ENCODE measurements around the gene PHKG1.
"Not testable (repeated sequence)": the region's sequence is repeated elsewhere in the genome, so short reads cannot be mapped to it uniquely, and the experiment has no call there.

PHKG1 gene

DNA sequence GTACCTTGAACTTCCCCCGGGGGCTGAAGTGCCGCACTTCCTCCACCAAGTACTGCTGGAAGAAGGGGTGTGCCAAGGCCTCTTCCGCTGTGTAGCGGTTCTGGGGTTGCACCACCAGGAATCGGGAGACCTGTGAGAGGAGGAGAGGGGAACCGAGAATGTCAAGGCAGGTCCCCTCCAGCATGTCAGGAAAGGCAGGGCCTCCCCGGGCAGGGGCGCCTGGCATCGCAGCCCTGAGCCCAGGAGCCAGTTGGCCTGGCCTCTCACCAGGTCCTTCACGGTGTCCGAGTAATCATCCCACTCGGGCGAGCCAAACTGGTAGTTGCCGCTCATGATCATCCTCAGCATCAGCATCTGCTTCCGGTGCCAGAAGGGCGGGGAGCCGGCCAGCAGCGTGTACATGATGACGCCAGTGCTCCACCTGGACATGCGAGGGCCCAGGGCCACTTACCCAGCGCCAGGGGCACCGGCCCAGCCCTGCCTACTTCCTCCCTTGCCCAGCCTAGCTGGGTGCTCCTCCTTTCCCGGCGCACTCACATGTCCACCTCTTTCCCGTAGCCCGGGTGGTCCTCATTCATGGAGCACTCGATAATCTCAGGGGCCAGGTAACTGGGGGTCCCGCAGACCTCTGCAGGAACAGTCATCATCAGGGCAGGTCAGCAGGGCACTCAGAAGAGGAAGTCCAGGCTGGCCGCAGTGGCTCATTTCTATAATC is 11.0 kb downstream of the PHKG1 start:
- DNase-seq = no peak

DNA sequence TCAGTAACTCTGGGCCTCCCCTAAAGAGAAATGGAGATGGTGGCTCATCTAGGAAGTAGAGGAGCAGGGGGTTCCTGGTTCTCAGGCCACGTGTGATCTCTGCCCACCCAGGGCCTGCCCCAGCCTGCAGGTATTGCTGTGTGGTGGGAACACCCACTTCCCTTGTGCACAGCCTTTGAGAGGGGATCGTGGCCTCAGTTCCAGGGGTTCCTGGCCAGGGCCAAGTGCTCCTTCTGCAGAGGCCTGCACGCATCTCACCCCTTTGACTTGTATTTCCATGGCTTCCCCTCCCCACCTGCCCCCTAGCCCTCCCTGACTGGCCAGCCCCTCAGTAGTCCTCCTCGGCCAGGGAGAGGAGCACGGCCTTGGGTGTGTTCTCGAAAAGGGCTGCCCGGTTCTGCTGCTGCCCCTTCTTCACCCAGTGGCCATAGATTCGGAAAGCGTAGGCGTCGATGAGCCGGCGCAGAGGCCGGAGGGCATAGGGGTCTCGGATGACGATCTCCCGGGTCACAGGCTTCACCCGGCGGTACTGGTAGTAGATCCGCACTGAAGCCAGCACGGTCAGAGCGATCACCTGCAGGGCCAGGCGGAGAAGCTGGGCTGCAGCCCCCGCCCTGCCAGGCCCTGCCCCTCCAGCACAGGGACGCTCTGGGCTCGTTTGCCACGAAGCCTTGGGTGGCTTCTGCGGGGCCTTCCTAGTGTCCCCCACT is 11.9 kb downstream of the PHKG1 start:
- DNase-seq = not testable (repeated sequence)

DNA sequence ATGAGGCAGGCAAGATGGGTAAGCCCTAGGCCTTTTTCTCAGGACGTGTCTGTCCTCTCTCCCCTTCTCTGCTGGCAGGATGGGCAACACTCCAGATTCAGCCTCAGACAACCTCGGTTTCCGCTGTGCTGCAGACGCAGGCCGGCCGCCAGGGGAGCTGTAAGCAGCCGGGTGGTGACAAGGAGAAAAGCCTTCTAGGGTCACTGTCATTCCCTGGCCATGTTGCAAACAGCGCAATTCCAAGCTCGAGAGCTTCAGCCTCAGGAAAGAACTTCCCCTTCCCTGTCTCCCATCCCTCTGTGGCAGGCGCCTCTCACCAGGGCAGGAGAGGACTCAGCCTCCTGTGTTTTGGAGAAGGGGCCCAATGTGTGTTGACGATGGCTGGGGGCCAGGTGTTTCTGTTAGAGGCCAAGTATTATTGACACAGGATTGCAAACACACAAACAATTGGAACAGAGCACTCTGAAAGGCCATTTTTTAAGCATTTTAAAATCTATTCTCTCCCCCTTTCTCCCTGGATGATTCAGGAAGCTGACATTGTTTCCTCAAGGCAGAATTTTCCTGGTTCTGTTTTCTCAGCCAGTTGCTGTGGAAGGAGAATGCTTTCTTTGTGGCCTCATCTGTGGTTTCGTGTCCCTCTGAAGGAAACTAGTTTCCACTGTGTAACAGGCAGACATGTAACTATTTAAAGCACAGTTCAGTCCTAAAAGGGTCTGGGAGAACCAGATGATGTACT is 13.1 kb downstream of the PHKG1 start:
- DNase-seq = peak; percentile 58

DNA sequence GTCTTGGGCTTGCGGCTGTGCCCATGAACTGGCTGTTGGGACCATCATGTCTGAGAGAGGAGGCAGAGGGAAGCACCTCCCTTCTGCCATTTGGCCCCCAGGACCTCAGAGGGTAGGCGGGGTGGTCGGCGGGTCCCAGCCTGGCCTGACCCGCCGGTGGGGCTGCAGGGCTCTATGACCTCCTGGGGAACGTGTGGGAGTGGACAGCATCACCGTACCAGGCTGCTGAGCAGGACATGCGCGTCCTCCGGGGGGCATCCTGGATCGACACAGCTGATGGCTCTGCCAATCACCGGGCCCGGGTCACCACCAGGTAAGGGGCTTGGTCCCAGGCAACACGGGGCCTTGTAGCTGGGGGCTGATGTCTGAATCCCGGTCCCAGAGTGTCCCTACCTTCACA is 14.6 kb downstream of the PHKG1 start:
- no peak for DNase-seq

DNA sequence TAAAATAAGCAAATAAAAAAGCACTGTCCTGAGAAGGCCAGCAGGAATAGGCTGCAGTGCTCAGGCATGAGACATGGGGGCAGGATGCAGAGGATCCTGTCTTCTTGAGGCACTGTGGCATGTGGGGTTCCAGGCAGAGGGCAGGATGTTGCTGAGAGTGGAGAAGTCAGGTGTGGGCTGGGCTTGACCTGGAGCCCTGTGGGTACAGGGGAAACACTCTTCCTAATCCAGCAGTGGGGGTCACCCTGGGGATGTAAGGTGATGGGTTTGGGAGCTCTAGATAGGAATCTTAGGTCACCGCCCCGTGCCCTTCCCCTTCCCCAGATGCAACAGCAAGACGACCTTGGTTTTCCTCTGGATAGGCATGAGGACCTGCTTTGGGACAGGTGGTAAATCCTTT is 15.1 kb downstream of the PHKG1 start:
- no peak for DNase-seq

DNA sequence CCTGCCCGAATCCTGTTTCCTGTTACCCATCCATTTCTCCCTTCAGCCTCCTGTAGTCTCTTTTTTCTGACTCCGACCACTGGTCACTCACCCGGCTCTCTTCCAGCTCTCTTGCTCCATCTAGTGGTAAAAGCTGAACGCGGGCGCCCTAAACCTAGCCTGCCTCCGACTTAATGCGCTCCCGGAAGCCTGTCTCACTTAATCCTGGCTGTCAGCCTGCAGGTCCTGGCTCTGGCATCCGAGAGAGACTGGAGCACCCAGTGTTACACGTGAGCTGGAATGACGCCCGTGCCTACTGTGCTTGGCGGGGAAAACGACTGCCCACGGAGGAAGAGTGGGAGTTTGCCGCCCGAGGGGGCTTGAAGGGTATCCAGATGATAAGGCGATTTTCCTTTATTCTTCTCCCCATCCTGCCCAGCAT is 18.4 kb downstream of the PHKG1 start:
- peak; percentile 44 for DNase-seq

DNA sequence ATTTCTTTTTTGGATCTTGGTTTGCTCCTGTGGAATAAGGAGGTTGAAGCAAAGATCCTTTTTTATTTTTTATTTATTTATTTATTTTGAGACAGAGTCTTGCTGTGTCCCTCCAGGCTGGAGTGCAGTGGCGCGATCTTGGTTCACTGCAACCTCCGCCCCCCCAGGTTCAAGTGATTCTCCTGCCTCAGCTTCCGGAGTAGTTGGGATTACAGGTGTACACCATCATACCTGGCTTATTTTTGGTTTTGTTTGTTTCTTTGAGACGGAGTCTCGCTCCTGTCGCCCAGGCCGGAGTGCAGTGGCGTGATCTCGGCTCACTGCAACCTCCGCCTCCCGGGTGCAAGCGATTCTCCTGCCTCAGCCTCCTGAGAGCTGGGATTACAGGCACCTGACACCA is 26.4 kb downstream of the PHKG1 start:
- DNase-seq = not testable (repeated sequence)

DNA sequence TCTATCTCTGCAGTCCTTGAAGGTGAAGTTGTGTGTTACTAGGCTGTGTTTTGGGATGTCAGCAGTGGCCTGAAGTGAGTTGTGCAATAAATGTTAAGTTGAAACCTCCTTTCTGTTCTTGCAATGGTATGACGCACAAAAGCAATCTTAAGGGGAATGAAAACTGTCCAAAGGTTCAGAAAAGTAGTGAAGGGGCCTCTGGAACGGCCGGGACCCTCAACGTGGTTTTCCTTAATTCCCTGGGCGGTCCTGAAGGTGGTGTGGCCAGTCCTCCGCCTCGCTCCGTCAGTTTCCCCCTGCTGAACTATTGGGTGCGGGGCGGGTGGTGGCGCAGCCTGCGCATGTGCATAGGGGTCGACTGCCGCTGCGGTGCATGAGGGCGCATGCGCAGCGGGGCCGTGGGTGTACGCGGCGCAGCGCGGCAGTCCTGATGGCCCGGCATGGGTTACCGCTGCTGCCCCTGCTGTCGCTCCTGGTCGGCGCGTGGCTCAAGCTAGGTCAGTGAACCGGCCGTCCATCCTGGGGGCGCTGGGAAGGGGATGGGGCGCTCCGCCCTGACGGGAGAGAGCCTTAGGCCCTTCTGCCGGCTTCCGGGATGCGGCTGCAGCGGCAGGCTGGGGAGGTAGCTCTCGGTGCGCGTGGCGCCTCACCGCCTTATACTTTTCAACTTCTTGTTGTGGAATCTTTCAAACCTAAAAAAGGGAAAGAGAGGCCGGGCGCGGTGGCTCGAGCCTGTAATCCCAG is 28.7 kb downstream of the PHKG1 start, which contains the start of gene SUMF2:
Gene SUMF2, plus strand, starts transcription at position 405 of the 744 bp plus-strand sequence. Its CDS starts 26 bp downstream, at position 431.
- DNase-seq = peak; percentile 71

DNA sequence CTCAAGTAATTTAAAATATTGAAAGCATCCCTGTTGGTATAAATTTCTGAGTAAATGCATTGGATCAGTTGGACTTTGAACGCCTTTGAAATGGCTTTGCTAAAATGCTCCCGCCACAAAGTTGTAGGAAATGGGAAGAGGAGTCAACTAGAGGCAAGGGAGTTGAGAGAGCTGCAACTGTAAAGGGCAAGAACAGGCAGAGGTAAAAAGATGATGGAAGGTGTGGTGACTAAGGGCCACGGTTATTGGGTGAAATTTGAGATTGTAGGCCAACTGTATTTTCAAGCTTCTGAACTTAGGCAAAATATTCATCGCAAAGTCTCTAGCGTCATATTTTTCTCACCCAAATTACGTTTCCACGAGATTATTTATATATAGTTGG is 29.3 kb downstream of the PHKG1 start:
- no peak for DNase-seq

DNA sequence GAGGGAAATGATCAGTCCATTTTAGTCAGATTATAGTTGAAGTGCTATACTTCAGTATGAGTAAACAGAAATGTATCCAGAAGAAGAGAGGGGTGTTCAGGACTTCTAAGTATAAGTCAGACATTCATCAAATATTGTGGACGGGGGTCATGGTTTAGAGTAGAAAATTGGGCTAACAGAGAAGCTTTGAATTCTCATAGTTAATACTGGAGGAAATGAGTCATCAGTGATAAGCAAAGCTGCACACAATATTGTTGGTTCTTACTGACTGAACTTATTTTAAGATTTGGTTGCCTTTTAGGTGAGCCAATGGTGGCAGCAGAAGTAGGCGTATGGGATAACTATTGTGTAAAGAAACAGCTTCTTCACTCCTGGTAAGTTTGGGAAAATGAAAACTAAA is 30.4 kb downstream of the PHKG1 start:
- no peak for DNase-seq

DNA sequence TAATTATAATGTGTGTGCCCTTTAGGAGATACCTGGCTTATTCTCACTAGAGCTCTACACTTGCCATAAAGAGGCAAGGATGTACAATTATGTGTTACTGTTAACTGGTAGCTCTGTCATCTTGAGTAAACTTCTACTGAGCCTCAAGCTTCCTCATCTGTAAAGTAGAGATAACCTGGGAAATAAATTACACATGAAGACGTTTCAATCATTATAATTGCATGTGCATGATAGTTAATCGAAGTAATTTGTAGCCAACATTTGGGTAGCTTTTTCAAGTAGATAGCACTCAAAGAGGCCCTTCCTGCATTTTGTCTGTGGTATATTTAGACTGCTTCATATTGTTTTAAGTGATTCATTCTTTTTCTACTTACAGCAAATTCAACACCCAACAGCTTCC is 38.8 kb downstream of the PHKG1 start:
- no peak for DNase-seq

DNA sequence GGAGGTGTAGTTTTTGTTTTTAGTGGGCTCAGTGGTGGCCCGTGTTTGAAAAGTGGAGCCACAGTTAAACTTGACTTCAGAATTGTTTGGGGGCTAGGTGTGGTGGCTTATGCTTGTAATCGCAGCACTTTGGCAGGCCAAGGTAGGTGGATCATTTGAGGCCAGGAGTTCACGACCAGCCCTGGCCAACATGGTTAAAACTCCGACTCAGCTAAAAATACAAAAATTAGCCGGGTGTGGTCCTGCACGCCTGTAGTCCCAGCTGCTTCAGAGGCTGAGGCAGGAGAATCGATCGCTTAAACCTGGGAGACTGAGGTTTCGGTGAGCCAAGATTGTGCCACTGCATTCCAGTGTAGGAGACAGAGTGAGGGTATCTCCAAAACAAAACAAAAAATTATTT is 39.4 kb downstream of the PHKG1 start:
- no peak for DNase-seq

DNA sequence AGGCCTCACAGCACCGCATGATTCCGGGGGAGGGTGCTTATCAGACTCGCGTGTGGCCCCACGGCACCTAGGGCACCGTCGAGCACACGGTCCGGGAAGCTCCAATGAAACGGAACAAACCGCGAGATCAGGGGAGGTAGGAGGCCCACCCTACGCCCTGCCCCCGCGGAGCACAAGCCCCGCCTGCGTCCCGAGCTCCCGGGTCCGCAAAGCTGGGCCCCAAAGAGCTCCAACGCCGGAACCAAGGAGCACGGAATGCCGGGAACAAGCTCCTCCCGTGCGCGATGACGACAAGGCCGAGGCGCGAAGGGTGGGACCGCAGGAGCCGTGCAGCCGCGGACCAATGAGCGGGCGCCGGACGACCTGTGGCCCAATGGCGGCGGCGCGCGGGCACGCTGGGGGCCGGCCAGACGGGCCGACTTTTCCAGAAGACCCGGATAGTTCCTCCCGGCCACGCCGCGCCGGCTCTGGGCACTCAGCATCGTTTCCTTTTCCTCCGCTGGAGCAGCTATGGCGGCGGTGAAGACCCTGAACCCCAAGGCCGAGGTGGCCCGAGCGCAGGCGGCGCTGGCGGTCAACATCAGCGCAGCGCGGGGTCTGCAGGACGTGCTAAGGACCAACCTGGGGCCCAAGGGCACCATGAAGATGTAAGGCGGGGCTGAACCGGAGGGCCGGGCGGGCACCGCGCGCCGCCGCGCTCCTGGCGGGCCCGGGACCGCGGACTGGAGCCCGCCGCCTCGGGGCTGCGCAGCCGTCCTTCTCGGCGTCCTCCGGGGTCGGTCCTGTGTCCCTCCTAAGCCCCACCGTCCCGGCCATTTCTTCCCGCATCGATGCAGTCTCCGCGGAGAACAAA is 41.2 kb downstream of the PHKG1 start, which contains the start of the genes CCT6A and PSPH:
Gene CCT6A, plus strand, starts transcription at position 427 of the 853 bp plus-strand sequence. Its CDS starts 84 bp downstream, at position 511.
Gene PSPH, minus strand, starts transcription at position 106 of the 853 bp plus-strand sequence. CDS start 30,232 bp downstream, outside the sequence.
- peak; percentile 98 for DNase-seq

DNA sequence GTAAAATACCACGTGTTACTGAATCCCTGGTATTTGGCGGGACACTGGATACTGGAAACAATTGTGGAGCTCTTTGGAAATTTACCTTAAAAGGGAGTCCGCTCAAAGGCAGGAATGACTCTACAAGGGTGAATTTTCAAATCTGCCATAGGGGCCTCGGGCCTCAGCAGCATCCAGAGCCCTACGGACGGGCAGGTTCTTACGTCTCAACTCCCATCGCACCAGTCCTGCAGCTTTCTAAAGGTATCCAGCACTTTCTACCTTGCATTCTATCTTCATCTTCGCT is 41.8 kb downstream of the PHKG1 start:
- no peak for DNase-seq

DNA sequence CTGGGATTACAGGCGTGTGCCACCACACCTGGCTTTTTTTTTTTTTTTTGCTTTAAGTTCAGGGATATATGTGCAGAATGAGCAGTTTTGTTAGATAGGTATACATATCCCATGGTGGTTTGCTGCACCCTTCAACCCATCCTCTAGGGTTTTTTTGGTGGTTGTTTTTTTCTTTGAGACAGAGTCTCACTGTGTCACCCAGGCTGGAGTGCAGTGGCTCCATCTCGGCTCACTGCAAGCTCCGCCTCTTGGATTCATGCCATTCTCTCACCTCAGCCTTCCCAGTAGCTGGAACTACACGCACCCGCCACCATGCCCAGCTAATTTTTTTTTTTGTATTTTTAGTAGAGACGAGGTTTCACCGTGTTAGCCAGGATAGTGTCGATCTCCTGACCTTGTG is 44.0 kb downstream of the PHKG1 start:
- DNase-seq = not testable (repeated sequence)

DNA sequence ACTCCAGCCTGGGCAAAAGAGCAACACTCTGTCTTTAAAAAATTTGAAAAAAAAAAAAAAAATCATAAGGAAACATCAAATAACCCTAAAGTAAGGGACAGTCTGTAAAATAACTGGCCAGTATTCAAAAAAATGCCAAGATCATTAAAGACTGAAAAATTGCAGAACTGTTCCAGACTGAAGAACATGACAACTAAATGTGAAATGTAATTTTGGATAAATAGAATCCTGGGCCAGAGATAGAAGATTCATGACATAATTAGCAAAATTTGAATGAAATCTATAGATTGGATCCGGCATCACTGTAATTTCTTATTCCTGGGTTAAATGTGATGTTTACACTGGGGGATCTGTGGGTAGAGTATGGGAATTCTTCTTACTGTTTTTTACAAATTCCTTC is 44.5 kb downstream of the PHKG1 start:
- no peak for DNase-seq

DNA sequence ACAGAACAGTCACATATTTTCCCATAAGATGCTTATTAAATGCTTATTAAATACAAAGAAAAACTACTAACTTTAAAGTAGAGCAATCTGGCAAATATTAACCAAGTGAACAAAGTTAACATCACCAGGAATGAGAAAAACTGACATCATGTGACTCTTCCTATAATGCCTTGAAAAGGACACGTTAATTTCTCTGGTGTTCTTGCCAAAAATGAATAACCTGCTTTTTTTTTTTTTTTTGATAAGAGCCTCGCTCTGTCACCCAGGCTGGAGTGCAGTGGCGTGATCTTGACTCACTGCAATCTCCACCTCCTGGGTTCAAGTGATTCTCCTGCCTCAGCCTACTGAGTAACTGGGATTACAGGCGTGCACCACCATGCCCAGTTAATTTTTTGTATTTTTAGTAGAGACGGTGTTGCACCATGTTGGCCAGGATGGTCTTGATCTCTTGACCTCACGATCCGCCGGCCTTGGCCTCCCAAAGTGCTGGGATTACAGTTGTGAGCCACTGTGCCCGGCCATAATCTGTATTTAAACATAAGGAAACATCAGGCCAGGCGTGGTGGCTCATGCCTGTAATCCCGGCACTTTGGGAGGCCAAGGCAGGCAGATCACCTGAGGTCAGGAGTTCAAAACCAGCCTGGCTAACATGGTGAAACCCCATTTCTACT is 45.2 kb downstream of the PHKG1 start:
- DNase-seq = not testable (repeated sequence)

DNA sequence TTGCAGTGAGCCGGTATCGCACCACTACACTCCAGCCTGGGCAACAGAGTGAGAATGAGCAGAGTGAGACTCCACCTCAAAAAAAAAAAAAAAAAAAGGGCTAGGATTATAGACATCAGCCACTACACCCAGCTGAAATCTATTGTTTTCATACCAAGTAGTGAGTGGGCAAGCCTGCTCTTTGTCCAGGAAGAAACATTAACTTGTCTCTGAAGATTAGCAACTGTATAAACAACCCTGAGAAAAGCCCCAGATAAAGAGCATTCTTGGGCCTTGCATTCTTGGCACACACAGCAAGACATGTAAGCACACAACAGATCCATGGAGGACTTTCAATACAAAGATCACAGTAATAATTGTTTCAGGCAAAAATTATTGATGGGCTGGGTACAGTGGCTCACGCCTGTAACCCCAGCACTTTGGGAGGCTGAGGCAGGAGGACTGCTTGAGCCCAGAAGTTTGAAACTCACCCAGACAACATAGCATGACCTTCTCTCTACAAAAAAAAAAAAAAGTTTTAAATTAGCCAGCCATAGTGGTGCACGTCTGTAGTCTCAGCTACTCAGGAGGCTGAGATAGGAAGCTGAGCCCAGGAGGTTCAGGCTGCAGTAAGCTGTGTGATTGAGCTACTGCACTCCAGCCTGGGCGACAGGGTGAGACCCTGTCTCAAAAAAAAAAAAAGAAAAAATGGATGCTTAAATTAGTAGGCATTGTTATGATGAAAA is 45.9 kb downstream of the PHKG1 start:
- DNase-seq = no peak

DNA sequence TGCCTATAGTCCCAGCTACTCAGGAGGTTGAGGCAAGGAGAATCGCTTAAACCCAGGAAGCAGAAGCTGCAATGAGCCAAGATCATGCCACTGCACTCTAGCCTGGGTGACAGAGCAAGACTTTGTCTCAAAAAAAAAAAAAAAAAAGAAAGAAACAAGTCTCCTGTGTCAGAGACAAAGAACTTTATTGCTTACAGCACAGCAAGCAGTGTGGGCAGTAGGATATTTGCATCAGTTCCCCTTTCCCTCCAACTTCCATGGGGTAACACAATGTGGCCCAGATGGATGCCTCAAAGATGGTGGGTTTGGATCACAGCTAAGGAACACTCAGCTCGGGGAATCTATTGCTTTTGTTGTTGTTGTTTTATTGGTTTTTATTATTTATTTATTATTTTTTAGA is 47.0 kb downstream of the PHKG1 start:
- not testable (repeated sequence) for DNase-seq

DNA sequence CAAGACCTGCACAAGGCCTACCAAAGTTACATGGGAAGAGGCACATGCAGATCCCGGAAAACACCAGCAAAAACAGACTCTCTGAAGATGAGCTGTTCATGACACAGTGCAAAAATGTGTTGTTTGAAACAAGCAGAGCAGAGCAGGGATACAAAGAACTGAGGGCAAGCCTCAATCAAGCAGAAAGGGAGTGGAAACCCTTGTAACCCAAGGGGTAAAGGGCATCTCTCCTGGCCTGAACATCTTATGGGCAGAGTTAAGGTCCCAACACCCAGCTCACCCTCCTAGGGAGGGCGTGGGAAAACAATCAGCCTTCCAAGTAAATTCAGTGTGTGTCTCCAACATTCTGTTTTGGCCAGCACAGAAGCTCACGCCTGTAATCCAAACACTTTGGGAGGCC is 52.0 kb downstream of the PHKG1 start:
- DNase-seq = no peak
